SU-DHL-6 (cell line): ENCODE results near the gene SPINDOC.

Experiments used
- EZH2phosphoT487 ChIP-seq: fragments of 200-600 bp; sonication (generic), shearing (Covaris generic); conservative IDR thresholded peaks from 2 replicates; pipeline ENCODE4 v1.6.1; 2018; ENCODE audit warnings: mild to moderate bottlenecking, antibody characterized with exemption, low read length, moderate library complexity, mixed read lengths
- TF ChIP-seq, protein P1 (sequence below): fragments of 200-600 bp; sonication (generic); IDR thresholded peaks from one replicate; pipeline ENCODE4 v1.5.1; 2017; ENCODE audit warnings: antibody characterized with exemption, mild to moderate bottlenecking, low read length, moderate library complexity; ENCODE audit not compliant: insufficient read depth, poor library complexity, severe bottlenecking

GRCh38 chr11:63779039-63779438, 34.2 kb upstream of the SPINDOC start:
- TF ChIP-seq, protein P1, sequence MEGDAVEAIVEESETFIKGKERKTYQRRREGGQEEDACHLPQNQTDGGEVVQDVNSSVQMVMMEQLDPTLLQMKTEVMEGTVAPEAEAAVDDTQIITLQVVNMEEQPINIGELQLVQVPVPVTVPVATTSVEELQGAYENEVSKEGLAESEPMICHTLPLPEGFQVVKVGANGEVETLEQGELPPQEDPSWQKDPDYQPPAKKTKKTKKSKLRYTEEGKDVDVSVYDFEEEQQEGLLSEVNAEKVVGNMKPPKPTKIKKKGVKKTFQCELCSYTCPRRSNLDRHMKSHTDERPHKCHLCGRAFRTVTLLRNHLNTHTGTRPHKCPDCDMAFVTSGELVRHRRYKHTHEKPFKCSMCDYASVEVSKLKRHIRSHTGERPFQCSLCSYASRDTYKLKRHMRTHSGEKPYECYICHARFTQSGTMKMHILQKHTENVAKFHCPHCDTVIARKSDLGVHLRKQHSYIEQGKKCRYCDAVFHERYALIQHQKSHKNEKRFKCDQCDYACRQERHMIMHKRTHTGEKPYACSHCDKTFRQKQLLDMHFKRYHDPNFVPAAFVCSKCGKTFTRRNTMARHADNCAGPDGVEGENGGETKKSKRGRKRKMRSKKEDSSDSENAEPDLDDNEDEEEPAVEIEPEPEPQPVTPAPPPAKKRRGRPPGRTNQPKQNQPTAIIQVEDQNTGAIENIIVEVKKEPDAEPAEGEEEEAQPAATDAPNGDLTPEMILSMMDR: no peak
- no peak for TF ChIP-seq EZH2phosphoT487
